Fibroblast of mammary gland (primary cell): Measurements from ENCODE around the gene GPATCH3.

Experiments
- DNase-seq: peaks from one replicate; pipeline ENCODE4 v3.0.0-alpha.2; 2010; ENCODE audit warnings: low read depth
- H3K4me3 ChIP-seq: 2 replicates; pipeline ENCODE4 v1.5.1; 2011; ENCODE audit warnings: low read depth, mild to moderate bottlenecking, low read length, moderate library complexity; ENCODE audit not compliant: control insufficient read depth
- TF ChIP-seq, protein P1 (sequence below): conservative IDR thresholded peaks from 2 replicates; pipeline ENCODE4 v1.5.1; 2011; ENCODE audit warnings: low read depth, low read length, inconsistent platforms; ENCODE audit not compliant: control insufficient read depth, insufficient read depth

The GPATCH3 gene

GRCh38 chr1:26844424-26845196 lies 55.7 kb downstream of the GPATCH3 start:
- TF ChIP-seq, protein P1, sequence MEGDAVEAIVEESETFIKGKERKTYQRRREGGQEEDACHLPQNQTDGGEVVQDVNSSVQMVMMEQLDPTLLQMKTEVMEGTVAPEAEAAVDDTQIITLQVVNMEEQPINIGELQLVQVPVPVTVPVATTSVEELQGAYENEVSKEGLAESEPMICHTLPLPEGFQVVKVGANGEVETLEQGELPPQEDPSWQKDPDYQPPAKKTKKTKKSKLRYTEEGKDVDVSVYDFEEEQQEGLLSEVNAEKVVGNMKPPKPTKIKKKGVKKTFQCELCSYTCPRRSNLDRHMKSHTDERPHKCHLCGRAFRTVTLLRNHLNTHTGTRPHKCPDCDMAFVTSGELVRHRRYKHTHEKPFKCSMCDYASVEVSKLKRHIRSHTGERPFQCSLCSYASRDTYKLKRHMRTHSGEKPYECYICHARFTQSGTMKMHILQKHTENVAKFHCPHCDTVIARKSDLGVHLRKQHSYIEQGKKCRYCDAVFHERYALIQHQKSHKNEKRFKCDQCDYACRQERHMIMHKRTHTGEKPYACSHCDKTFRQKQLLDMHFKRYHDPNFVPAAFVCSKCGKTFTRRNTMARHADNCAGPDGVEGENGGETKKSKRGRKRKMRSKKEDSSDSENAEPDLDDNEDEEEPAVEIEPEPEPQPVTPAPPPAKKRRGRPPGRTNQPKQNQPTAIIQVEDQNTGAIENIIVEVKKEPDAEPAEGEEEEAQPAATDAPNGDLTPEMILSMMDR, result no peak
- H3K4me3 ChIP-seq, result no peak overlapping the region
- DNase-seq, result no peak
